T-cell (primary cell): ENCODE measurements around the gene OXCT1. TPM values are rescaled to one million over a fixed set of nuclear protein-coding genes. Genes with fewer than 3 reads are reported as not detected.

Experiments used
- ATAC-seq, 4 experiments: fragments of 200-7000 bp in 3 of 4; fragments of 150-1000 bp in 1 of 4; cut with Tn5 transposase; replicated peaks in 1 of 4; 1 replicate in 3 of 4; 2 replicates in 1 of 4; pipeline ENCODE4 v1.10.0; 2021; ENCODE audit warnings: moderate library complexity in 3 of 4, mild to moderate bottlenecking in 2 of 4, moderate number of reproducible peaks in 1 of 4
- CTCF ChIA-PET, 2 donors: fragments of 300-600 bp; sonication (Branson Sonifier 250); formaldehyde crosslinking; loops; one replicate each; lab custom pipeline; 2022; ENCODE audit warnings: antibody characterized with exemption in 2 of 2; lab: Charles Lee
- POLR2A ChIA-PET, 2 donors: fragments of 300-600 bp; sonication (Branson Sonifier 250); formaldehyde crosslinking; loops; one replicate each; lab custom pipeline; 2022; ENCODE audit warnings: antibody characterized with exemption in 2 of 2; lab: Charles Lee
- DNase-seq, 35 experiments: peaks; one replicate each; pipeline versions ENCODE4 v3.0.0 to v3.0.0-alpha.2; 2013 to 2023
- H3K27ac ChIP-seq: one replicate; pipeline ENCODE4 v1.5.1; 2013; ENCODE audit warnings: low read length
- H3K27me3 ChIP-seq, 2 experiments: replicated peaks in 1 of 2; 1 replicate in 1 of 2; 2 replicates in 1 of 2; pipeline versions ENCODE4 v1.6.1 to v1.7.0; 2013; ENCODE audit warnings: low read length in 1 of 2, mixed read lengths in 1 of 2; ENCODE audit not compliant: control insufficient read depth in 2 of 2, insufficient read depth in 2 of 2; ENCODE audit errors: extremely low read depth in 1 of 2
- H3K36me3 ChIP-seq, 2 donors: 1 replicate in 1 of 2; 2 replicates in 1 of 2; pipeline versions ENCODE4 v1.6.1 to v1.7.0; 2013; ENCODE audit warnings: low read length in 1 of 2; ENCODE audit not compliant: control insufficient read depth in 2 of 2, insufficient read depth in 1 of 2; ENCODE audit errors: extremely low read depth in 1 of 2
- H3K4me1 ChIP-seq, 2 experiments: 1 replicate in 1 of 2; 2 replicates in 1 of 2; pipeline versions ENCODE4 v1.6.1 to v1.7.0; 2013; ENCODE audit warnings: low read length in 2 of 2, mixed read lengths in 1 of 2; ENCODE audit not compliant: insufficient read depth in 2 of 2, control insufficient read depth in 1 of 2; ENCODE audit errors: extremely low read depth in 1 of 2
- H3K4me3 ChIP-seq, 2 donors: 1 replicate in 1 of 2; 2 replicates in 1 of 2; pipeline versions ENCODE4 v1.5.1 to v1.7.0; 2013; ENCODE audit warnings: mild to moderate bottlenecking in 2 of 2, low read length in 1 of 2, moderate library complexity in 1 of 2; ENCODE audit not compliant: control insufficient read depth in 1 of 2; ENCODE audit errors: extremely low read depth in 1 of 2
- H3K9me3 ChIP-seq: 2 replicates; pipeline ENCODE4 v1.7.0; 2013
- H3K27ac Mint-ChIP-seq, 2 donors: one replicate each; pipeline ENCODE4 v1.8.0; 2020 to 2021; ENCODE audit warnings: mild to moderate bottlenecking in 2 of 2, mixed read lengths in 2 of 2
- H3K27me3 Mint-ChIP-seq, 2 donors: one replicate each; pipeline ENCODE4 v1.8.0; 2021 to 2022; ENCODE audit warnings: mixed read lengths in 2 of 2
- H3K36me3 Mint-ChIP-seq: one replicate; pipeline ENCODE4 v1.8.0; 2021; ENCODE audit warnings: mixed read lengths
- H3K4me1 Mint-ChIP-seq, 3 donors: one replicate each; pipeline ENCODE4 v1.8.0; 2020 to 2022; ENCODE audit warnings: mixed read lengths in 3 of 3, mild to moderate bottlenecking in 1 of 3
- H3K4me3 Mint-ChIP-seq, 3 donors: one replicate each; pipeline ENCODE4 v1.8.0; 2020 to 2022; ENCODE audit warnings: mild to moderate bottlenecking in 3 of 3, mixed read lengths in 3 of 3, moderate library complexity in 3 of 3
- H3K9me3 Mint-ChIP-seq, 3 donors: one replicate each; pipeline ENCODE4 v1.8.0; 2020 to 2022; ENCODE audit warnings: mixed read lengths in 3 of 3
- WGBS: methylation state at CpG from one replicate; pipeline ENCODE4 v1.1.5; 2013; ENCODE audit warnings: missing lambda C conversion rate; ENCODE audit not compliant: insufficient coverage; 5-methylcytosine and 5-hydroxymethylcytosine counted together
- total RNA-seq, 35 experiments: library from RNA in 6 of 35; stranded (reverse) in 6 of 35; fragments of 120-200 nt in 1 of 35; gene quantifications; one replicate each; pipeline versions ENCODE4 v1.2.1 to v1.2.4 and lab custom pipeline; 2013 to 2026

The OXCT1 gene
- total RNA-seq, 5 donors from 2014 or later (not counting 1 experiment from before 2014, with no cell fraction given) = 24.7 to 26.5 (median 26.0) TPM

DNA sequence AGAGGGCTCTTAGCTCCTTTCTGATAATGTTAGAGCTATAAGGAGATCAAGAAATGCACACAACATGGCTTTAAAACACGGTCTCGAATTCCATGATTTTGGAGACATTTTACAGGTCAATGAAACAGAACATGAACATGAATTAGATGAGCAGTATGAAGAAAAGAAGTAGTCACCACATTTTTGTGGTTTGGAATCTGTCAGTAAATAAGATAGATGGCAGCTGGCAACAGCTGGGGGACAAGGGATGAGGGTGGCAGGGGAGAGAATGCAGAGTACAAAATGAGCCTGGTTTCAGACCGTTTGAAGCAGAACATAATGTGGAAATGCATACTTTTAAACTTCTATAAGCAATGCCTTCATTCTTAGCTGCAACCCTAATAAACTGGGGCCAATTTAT, 107.1 kb downstream of the OXCT1 start:
- H3K4me1 Mint-ChIP-seq = peaks cover 0 to 8% (median 6%) of the 10 kb centered on the region in 3 donors
- DNase-seq (no peak), ATAC-seq (no peak)
- Histone ChIP-seq H3K9me3 (no peaks in the 10 kb centered on the region), H3K4me3 (no peak overlapping the region), H3K27me3 (no peaks in the 10 kb centered on the region), H3K36me3 (peaks cover 0 to 28% of the 10 kb centered on the region in 2 donors), H3K4me1 (no peaks in the 10 kb centered on the region), H3K27ac (no peak overlapping the region)
- 80% methylated on average over 2 of the region's 3 CpGs for WGBS
- ChIA-PET CTCF (no interaction called here), POLR2A (no interaction called here)
- H3K36me3 Mint-ChIP-seq = peaks cover 73% of the 10 kb centered on the region
- H3K9me3 Mint-ChIP-seq = no peaks in the 10 kb centered on the region
- H3K4me3 Mint-ChIP-seq = no peak overlapping the region
- no peak overlapping the region for H3K27ac Mint-ChIP-seq
- no peaks in the 10 kb centered on the region for H3K27me3 Mint-ChIP-seq

DNA sequence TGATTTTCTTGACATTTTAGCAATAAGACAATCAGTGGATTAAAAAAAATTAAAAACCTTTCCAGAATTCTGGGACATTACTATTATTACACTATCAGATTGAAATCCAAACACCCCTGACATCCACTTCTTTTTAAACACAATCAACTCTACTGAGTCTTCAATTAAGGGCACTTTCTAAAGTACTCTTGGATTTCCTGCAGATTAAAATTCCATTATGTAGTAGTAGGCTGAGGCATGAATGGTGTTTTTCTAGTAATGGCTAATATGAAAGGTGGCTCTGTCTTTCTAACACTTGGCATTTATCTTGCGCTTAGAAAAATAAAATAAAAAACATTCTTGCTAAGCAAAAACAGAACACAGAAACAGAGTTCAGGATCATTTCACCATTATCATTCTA, 107.8 kb downstream of the OXCT1 start:
- Histone ChIP-seq H3K9me3 (no peaks in the 10 kb centered on the region), H3K27me3 (no peaks in the 10 kb centered on the region), H3K27ac (no peak overlapping the region), H3K4me3 (no peak overlapping the region), H3K4me1 (no peaks in the 10 kb centered on the region), H3K36me3 (peaks cover 0 to 34% of the 10 kb centered on the region in 2 donors)
- no peaks in the 10 kb centered on the region for H3K9me3 Mint-ChIP-seq
- POLR2A ChIA-PET = no interaction called here
- DNase-seq (no peak), ATAC-seq (no peak)
- no CpG with 5 or more reads among the region's 1 CpG for WGBS
- no peak overlapping the region for H3K27ac Mint-ChIP-seq
- H3K4me3 Mint-ChIP-seq = no peak overlapping the region
- peaks cover 75% of the 10 kb centered on the region for H3K36me3 Mint-ChIP-seq
- CTCF ChIA-PET = interaction anchor here in 1 of 2 donors (0.6 kb wide), 1 partner anchor 1723 kb away, joined by 8 read pairs; no protein-coding TSS in a partner anchor
- peaks cover 0 to 8% (median 6%) of the 10 kb centered on the region in 3 donors for H3K4me1 Mint-ChIP-seq
- no peaks in the 10 kb centered on the region for H3K27me3 Mint-ChIP-seq

DNA sequence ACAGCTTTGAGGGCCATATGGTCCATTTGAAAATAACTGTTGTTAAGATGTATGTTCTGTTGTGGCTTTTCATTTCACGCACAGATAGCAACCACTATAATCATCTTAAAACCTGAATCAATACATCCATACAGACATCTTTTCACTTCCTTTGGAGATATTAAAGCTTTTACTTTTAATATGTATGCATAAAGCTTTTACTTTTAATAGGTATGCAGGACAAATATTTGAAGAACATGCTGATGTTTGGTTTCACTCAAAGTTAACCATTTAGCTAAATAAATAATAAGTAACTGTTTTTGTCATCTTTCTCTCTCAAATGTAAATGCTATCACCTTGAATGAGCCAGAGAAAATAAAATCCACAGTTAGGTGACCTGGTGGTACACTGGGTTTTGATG, 108.6 kb downstream of the OXCT1 start:
- Histone ChIP-seq H3K9me3 (no peaks in the 10 kb centered on the region), H3K27me3 (no peaks in the 10 kb centered on the region), H3K4me3 (no peak overlapping the region), H3K4me1 (no peaks in the 10 kb centered on the region), H3K27ac (no peak overlapping the region), H3K36me3 (peaks cover 0 to 37% of the 10 kb centered on the region in 2 donors)
- DNase-seq (no peak), ATAC-seq (no peak)
- H3K4me3 Mint-ChIP-seq = no peak overlapping the region
- H3K27me3 Mint-ChIP-seq = no peaks in the 10 kb centered on the region
- ChIA-PET CTCF (no interaction called here), POLR2A (no interaction called here)
- no CpG with 5 or more reads among the region's 1 CpG for WGBS
- peaks cover under 1 to 10% (median 6%) of the 10 kb centered on the region in 3 donors for H3K4me1 Mint-ChIP-seq
- H3K9me3 Mint-ChIP-seq = no peaks in the 10 kb centered on the region
- no peak overlapping the region for H3K27ac Mint-ChIP-seq
- H3K36me3 Mint-ChIP-seq = peaks cover 82% of the 10 kb centered on the region

DNA sequence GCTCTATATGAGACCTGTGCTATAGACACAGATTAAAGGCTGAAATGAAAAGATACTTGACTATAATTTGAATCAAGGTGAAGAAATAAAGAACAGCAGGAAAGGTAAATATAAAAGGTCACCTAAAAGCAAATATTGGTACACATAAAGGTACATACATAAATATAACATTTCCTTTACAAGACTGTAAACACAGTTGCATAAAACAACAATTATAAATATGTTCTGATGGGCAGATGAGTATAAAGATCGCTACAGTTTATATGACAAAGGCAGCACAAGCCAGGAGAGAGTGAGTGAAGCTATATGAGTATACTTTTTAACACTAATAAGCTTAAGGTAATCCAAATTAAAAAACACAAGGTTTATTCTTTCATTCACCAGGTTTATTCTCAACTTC, 114.5 kb downstream of the OXCT1 start:
- Mint-ChIP-seq H3K27ac (no peak overlapping the region), H3K4me1 (peaks cover 0 to 12% (median 3%) of the 10 kb centered on the region in 3 donors)

DNA sequence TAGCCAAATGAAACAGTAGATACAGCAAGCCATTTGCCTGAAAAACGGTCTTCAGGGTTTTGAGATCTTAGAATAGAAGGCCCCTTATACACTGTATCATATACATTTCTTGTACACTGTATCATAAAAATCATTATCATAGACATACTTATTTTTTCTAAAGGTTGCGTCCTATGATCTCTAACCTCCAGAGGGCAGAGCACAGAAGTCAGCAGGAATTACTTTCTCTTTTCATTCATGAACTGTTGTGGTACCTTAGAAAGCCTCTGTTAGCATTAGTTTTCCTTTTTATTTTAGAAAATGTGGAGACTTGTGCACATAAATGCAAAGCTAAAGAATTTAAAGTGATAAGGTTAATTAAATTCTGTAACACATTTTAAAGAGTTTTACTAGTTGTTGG, 115.4 kb downstream of the OXCT1 start:
- DNase-seq = peak in 1 of 35 experiments; percentile 3
- peaks cover 66% of the 10 kb centered on the region for H3K36me3 Mint-ChIP-seq
- no peaks in the 10 kb centered on the region for H3K9me3 ChIP-seq
- whole genome bisulfite sequencing = no CpG with 5 or more reads among the region's 2 CpGs
- H3K27me3 ChIP-seq = no peaks in the 10 kb centered on the region
- H3K36me3 ChIP-seq = peaks cover 5 to 21% of the 10 kb centered on the region in 2 donors
- no peak for ATAC-seq
- H3K4me1 ChIP-seq = no peaks in the 10 kb centered on the region
- no peak overlapping the region for H3K27ac ChIP-seq
- H3K27me3 Mint-ChIP-seq = no peaks in the 10 kb centered on the region
- ChIA-PET CTCF (no interaction called here), POLR2A (interaction anchor here in 1 of 2 donors (0.7 kb wide), 1 partner anchor 42 kb away, joined by 4 read pairs; no protein-coding TSS in a partner anchor)
- peaks cover 0 to 12% (median 3%) of the 10 kb centered on the region in 3 donors for H3K4me1 Mint-ChIP-seq
- no peak overlapping the region for H3K4me3 Mint-ChIP-seq
- no peak overlapping the region for H3K4me3 ChIP-seq
- no peaks in the 10 kb centered on the region for H3K9me3 Mint-ChIP-seq
- H3K27ac Mint-ChIP-seq = no peak overlapping the region

More for the DNA sequence above, 114.5 kb downstream of the OXCT1 start:
- no peak overlapping the region for H3K4me3 Mint-ChIP-seq
- Histone ChIP-seq H3K36me3 (peaks cover 5 to 26% of the 10 kb centered on the region in 2 donors), H3K9me3 (no peaks in the 10 kb centered on the region), H3K4me3 (no peak overlapping the region), H3K27ac (no peak overlapping the region), H3K4me1 (no peaks in the 10 kb centered on the region), H3K27me3 (no peaks in the 10 kb centered on the region)
- POLR2A ChIA-PET = interaction anchor here in 1 of 2 donors (0.7 kb wide), 1 partner anchor 41 kb away, joined by 4 read pairs; no protein-coding TSS in a partner anchor
- H3K27me3 Mint-ChIP-seq = no peaks in the 10 kb centered on the region
- no peaks in the 10 kb centered on the region for H3K9me3 Mint-ChIP-seq
- CTCF ChIA-PET = interaction anchor here in 1 of 2 donors (1.1 kb wide), 1 partner anchor 10 kb away, joined by 4 read pairs; no protein-coding TSS in a partner anchor
- ATAC-seq = no peak
- DNase-seq = no peak
- peaks cover 64% of the 10 kb centered on the region for H3K36me3 Mint-ChIP-seq
- WGBS = no CpG with 5 or more reads among the region's 1 CpG

DNA sequence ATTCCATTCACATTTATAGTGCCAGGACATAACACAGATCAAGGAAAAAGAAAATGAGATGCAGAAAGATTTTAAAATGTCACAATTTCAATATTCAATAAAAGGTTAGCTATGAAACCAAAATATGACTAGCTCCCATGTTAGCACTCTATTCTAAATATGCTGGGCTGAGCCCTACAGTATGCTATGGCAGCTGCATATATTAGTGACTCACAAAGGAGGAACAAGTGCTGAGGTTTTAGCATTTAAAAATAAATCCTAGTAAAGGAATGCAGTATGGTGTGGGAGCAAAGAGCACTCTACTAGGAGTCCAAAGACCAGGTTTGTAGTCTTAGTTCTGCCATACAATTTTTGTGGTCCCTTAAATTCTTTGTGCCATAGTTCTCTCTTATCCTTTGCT, 118.4 kb downstream of the OXCT1 start:
- H3K27ac ChIP-seq = no peak overlapping the region
- ATAC-seq (no peak), DNase-seq (no peak)
- Mint-ChIP-seq H3K36me3 (peaks cover 46% of the 10 kb centered on the region), H3K27me3 (no peaks in the 10 kb centered on the region), H3K4me1 (peaks cover 0 to 12% (median 3%) of the 10 kb centered on the region in 3 donors), H3K4me3 (no peak overlapping the region), H3K9me3 (no peaks in the 10 kb centered on the region), H3K27ac (no peak overlapping the region)
- H3K27me3 ChIP-seq = no peaks in the 10 kb centered on the region
- POLR2A ChIA-PET = interaction anchor here in 1 of 2 donors (0.7 kb wide), 1 partner anchor 510 kb away, joined by 4 read pairs; no protein-coding TSS in a partner anchor
- H3K36me3 ChIP-seq = peaks cover 5 to 27% of the 10 kb centered on the region in 2 donors
- no peak overlapping the region for H3K4me3 ChIP-seq
- CTCF ChIA-PET = interaction anchor here in 1 of 2 donors (0.6 kb wide), 1 partner anchor 1106 kb away, joined by 3 read pairs; no protein-coding TSS in a partner anchor
- H3K9me3 ChIP-seq = no peaks in the 10 kb centered on the region
- no peaks in the 10 kb centered on the region for H3K4me1 ChIP-seq
